ENCODE results near the gene COQ8A. TPM values are rescaled to one million over a fixed set of nuclear protein-coding genes. Genes with fewer than 3 reads are reported as not detected.

COQ8A gene
- total RNA-seq, 4 donors from 2014 or later: 22.8 to 41.7 (median 27.7) TPM

DNA sequence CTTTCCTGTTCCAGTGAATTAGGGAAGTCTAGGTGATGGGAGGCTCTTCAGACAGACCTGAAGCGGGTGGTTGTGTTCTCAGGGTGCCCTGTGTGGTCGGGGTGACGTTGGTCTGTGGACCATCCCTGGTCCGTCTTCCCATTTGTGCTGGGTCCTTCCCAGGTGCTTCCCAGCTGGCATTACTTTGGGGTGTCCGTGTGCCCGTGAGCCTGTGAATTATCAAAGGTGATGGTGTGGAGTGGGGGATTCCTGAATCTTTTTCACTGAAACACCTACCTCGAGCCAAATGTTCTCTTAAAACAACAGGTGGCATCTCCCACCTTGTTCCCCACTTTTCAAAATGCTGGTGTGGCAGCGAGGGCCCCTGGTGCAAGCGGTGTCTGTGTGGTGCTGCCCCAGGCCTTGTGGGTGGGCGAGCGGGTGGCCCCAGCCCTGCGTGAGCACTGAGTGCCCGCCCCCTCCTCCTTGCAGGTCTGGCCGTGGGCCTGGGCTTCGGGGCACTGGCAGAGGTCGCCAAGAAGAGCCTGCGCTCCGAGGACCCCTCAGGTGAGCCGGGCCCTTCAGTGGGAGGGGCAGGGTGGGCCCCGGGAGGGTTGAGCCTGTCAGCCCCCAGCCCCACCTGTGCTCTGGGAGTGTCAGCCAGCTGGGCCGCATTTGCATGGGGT is 37.0 kb downstream of the COQ8A start:
- peak in 1 of 2 donors; percentile 15 for DNase-seq
- intact Hi-C loops (cut with DNase I; ENCODE audit: low total_unique reads): loop anchor here (5.0 kb wide), 1 partner anchor 105 kb away; the partner anchor contains the start of gene PSEN2
- no peaks in the 10 kb centered on the region for H3K9me3 ChIP-seq
- TF ChIP-seq, protein P1, sequence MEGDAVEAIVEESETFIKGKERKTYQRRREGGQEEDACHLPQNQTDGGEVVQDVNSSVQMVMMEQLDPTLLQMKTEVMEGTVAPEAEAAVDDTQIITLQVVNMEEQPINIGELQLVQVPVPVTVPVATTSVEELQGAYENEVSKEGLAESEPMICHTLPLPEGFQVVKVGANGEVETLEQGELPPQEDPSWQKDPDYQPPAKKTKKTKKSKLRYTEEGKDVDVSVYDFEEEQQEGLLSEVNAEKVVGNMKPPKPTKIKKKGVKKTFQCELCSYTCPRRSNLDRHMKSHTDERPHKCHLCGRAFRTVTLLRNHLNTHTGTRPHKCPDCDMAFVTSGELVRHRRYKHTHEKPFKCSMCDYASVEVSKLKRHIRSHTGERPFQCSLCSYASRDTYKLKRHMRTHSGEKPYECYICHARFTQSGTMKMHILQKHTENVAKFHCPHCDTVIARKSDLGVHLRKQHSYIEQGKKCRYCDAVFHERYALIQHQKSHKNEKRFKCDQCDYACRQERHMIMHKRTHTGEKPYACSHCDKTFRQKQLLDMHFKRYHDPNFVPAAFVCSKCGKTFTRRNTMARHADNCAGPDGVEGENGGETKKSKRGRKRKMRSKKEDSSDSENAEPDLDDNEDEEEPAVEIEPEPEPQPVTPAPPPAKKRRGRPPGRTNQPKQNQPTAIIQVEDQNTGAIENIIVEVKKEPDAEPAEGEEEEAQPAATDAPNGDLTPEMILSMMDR (IDR thresholded peaks at IDR 0.05): no peak
- no peak for TF ChIP-seq POLR2A (IDR thresholded peaks at IDR 0.05)
- no peaks in the 10 kb centered on the region for H3K27me3 ChIP-seq
- peak overlapping the region in 1 of 2 donors; percentile 40 for H3K27ac ChIP-seq
- H3K36me3 ChIP-seq: no peaks in the 10 kb centered on the region
- H3K4me1 ChIP-seq: peaks cover 10 to 19% of the 10 kb centered on the region in 2 donors
- no peak overlapping the region for H3K4me3 ChIP-seq

DNA sequence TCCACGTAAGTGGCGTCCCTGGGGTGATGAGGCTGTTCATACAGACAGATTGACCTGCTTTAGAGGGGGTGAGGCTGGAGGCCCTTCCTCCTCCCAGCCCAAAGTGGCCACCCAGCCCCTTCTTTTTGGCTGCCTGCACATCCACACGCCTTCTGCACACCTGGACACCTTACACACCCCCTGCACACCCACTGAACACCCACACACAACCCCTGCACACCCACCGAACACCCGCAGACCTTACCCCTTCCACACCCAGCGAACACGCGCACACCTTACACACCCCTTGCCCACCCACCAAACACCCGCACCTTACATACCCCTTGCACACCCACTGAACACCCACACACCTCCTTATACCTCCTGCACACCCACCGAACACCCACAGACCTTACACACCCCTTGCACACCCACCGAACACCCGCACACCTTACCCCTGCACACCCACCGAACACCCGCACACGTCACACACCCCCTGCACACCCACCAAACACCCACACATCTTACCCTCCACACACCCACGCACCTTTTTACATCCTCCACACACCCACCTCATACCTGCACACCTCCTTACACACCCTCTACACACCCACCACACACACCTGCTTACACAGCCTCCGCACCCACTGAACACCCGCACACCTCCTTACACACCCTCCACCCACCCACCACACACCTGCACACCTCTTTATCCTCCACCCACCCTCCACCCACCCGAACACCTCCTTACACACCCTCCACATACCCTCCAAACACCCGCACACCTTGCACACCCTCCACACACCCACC is 37.7 kb downstream of the COQ8A start:
- no peaks in the 10 kb centered on the region for H3K27me3 ChIP-seq
- peak overlapping the region in 1 of 2 donors; percentile 40 for H3K27ac ChIP-seq
- intact Hi-C loops (cut with DNase I; ENCODE audit: low total_unique reads): loop anchor here (5.0 kb wide), 1 partner anchor 106 kb away; the partner anchor contains the start of gene PSEN2
- TF ChIP-seq, protein P1 (IDR thresholded peaks at IDR 0.05): no peak
- no peak for TF ChIP-seq POLR2A (IDR thresholded peaks at IDR 0.05)
- DNase-seq: peak in 1 of 2 donors; percentile 7
- peaks cover 10 to 19% of the 10 kb centered on the region in 2 donors for H3K4me1 ChIP-seq
- H3K9me3 ChIP-seq: no peaks in the 10 kb centered on the region
- H3K36me3 ChIP-seq: no peaks in the 10 kb centered on the region
- H3K4me3 ChIP-seq: no peak overlapping the region

DNA sequence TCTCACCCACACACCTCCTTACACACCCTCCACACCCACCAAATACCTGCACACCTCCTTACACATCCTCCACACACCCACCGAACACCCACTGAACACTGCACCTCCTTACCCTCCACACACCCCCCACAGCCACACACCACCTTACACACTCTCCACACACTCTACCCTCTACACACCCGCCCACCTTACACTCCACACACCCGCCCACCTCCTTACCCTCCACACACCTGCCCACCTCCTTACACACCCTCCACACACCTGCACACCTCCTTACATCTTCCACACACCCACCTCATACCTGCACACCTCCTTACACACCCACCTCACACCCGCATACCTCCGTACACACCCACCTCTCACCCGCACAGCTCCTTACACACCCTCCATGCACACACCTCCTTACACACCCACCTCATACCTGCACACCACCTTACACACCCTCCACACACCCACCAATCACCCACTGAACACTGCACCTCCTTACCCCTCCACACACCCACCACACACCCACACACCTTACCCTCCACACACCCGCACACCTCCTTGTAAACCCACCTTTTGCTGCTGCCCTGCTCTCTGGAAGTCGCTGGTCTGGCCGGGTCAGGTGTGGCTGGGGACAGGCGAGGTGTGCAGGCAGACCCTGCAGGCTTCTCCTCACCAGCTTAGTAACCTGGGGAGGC is 38.5 kb downstream of the COQ8A start:
- Histone ChIP-seq H3K27ac (no peak overlapping the region), H3K36me3 (no peaks in the 10 kb centered on the region)
- intact Hi-C loops (cut with DNase I; ENCODE audit: low total_unique reads): loop anchor here (5.0 kb wide), 1 partner anchor 106 kb away; the partner anchor contains the start of gene PSEN2

DNA sequence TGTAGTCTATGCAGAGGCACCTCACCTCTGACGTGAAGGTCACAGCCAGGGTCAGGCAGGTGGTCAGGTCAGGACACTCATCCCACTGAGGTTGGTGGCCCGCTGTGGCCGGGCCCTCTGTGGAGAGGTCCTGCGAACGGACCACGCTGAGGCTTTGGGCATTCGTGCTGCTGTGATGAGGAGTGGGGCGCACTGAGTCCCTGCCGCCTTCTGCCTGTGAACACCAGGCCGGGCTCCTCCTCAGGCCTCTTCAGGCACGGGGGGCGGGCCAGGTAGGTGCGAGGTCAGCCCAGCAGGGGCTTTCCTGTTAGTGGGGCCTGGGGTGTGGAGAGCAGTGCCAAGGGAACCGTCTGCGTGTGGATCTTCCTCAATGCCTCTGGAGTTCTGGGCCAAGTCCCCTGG is 39.0 kb downstream of the COQ8A start:
- H3K27me3 ChIP-seq: no peaks in the 10 kb centered on the region
- DNase-seq: no peak
- TF ChIP-seq POLR2A (IDR thresholded peaks at IDR 0.05): no peak
- TF ChIP-seq, protein P1 (IDR thresholded peaks at IDR 0.05): no peak
- H3K4me1 ChIP-seq: peaks cover 9 to 10% of the 10 kb centered on the region in 2 donors
- H3K27ac ChIP-seq: no peak overlapping the region
- intact Hi-C loops (cut with DNase I; ENCODE audit: low total_unique reads): loop anchor here (5.0 kb wide), 1 partner anchor 107 kb away; the partner anchor contains the start of gene PSEN2
- no peaks in the 10 kb centered on the region for H3K9me3 ChIP-seq
- H3K4me3 ChIP-seq: no peak overlapping the region
- H3K36me3 ChIP-seq: no peaks in the 10 kb centered on the region

More for the DNA sequence above, 38.5 kb downstream of the COQ8A start:
- Histone ChIP-seq H3K9me3 (no peaks in the 10 kb centered on the region), H3K27me3 (no peaks in the 10 kb centered on the region), H3K4me3 (no peak overlapping the region), H3K4me1 (peaks cover 10 to 14% of the 10 kb centered on the region in 2 donors)
- no peak for DNase-seq
- TF ChIP-seq, protein P1 (IDR thresholded peaks at IDR 0.05): no peak
- no peak for TF ChIP-seq POLR2A (IDR thresholded peaks at IDR 0.05)
